Amniotic epithelial cell (primary cell): ENCODE measurements around the gene HES5.
"Not testable (repeated sequence)": the region's sequence is repeated elsewhere in the genome, so short reads cannot be mapped to it uniquely, and the experiment has no call there.

Experiments
- DNase-seq: peaks from one replicate; pipeline ENCODE4 v3.0.0-alpha.2; 2010; ENCODE audit warnings: low read depth

HES5 gene

DNA sequence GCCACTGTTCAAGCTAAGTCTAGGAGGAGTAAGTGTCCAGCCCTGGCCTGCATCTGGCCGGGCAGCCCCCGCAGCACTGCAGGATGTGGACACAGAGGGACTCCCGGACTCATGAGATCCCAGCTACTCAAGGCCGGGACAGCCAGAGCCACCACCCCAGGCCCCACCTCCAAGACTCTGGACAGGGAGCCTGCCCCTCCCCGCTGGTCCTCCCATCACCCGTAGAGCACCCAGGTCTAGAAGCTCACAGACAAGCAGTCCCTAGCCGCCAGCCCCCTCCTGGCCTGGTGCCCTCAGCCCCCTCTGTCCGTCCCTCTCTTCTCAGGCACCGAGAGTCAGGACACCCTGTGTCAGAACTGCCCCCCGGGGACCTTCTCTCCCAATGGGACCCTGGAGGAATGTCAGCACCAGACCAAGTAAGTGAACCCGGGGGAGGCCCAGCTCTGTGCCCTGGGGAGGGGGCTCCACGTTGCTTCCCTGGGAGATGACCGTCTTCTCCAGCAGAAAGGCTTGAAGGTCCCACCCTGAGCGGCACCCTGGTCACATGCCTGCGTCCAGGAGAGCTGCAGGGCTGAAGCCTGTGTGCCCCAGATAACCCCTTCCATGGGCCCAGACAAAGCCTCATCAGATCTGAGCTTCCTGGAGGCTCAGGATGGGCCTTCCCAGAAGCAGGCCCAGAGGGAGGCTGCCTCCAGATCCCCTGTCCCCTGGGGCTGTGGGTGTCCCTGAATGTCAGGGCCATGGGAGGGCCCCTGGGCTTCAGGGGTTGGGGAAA lies 30.4 kb upstream of the HES5 start:
- DNase-seq = no peak

DNA sequence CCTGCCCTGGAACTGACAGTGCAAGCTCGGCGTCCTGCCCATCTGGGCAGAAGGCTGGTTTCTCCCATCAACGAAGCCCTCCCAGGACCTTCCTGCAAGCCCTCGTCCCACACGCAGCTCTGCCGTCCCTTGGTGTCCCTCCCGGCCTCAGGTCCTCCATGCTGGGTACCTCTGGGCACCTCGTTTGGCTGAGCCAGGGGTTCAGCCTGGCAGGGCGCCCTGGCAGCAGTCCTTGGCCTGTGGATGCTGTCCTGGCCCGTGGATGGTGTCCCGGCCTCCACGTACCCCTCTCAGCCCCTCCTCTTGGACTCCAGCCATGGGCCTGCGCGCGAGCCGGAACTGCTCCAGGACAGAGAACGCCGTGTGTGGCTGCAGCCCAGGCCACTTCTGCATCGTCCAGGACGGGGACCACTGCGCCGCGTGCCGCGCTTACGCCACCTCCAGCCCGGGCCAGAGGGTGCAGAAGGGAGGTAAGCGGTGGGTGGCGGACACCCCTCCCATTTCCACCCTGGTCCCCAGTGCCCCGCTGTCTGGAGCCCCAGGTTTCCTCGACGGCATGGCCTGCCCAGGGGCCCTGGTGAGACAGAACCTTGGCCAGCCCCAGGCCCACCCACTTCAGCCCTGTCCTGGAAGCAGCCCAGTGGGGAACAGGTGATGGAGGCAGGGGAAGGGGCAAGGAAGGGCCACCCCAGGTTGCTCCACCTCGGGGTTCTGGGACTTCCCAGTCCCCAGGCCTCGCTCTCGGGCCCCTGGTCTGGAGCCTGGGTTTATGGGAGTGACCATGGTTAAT lies 29.6 kb upstream of the HES5 start:
- DNase-seq = no peak

GRCh38 chr1:2558861-2559260 lies 28.8 kb upstream of the HES5 start:
- DNase-seq = no peak

DNA sequence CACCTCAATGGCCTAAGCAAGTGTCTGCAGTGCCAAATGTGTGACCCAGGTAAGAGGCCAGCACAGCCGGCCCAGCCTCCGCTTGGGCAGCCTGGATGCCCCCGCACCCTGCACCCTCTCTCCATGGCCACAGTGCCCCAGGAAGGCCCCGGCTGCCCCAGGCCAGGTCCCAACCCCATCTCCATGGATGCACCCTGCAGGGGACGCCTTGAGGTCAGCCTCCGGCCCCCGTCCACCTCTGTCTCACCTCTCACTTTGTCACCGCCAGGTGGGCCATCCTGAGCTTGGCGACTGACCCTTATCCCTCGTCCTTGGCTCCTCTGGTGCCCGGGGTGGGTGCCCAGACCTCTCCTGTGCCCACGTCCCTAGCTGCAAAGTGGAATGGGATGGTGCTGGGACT lies 28.4 kb upstream of the HES5 start:
- DNase-seq = no peak

DNA sequence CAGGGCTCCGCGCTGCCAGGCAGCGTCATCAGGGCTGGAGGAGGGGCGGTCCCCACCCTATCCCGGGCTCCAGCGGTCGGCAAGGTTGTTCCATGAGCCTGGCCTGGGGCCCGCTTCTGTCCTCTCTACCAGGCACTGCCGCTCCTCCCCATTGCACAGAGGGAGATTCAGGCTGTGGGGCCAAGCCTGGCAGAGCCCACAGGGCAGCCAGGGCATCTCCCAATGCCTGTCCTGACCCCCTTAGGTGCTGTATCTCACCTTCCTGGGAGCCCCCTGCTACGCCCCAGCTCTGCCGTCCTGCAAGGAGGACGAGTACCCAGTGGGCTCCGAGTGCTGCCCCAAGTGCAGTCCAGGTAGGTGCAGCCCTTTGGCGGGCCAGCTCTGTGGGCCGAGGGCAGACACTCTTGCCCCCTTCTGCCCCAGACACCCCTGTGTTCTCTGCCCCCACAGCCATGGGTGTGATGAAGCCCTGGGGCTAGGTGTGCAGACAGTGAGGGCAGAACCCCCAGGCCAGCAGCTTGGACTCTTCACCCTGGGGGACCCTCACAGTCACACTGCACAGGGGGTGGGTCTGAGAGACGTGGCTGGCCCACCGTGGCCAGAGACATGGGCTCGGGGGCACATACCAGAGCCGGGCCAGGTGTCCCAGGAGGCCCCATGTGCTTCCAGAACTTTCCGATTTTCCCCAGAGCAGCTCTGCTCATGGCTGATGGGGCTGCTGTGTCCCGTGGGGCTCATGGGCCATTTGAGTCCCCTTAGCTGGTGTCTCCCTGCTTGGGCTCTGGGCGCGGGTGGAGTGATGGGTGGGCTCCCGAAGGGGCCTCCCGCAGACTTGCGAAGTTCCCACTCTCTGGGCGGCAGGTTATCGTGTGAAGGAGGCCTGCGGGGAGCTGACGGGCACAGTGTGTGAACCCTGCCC lies 27.7 kb upstream of the HES5 start:
- DNase-seq = no peak

DNA sequence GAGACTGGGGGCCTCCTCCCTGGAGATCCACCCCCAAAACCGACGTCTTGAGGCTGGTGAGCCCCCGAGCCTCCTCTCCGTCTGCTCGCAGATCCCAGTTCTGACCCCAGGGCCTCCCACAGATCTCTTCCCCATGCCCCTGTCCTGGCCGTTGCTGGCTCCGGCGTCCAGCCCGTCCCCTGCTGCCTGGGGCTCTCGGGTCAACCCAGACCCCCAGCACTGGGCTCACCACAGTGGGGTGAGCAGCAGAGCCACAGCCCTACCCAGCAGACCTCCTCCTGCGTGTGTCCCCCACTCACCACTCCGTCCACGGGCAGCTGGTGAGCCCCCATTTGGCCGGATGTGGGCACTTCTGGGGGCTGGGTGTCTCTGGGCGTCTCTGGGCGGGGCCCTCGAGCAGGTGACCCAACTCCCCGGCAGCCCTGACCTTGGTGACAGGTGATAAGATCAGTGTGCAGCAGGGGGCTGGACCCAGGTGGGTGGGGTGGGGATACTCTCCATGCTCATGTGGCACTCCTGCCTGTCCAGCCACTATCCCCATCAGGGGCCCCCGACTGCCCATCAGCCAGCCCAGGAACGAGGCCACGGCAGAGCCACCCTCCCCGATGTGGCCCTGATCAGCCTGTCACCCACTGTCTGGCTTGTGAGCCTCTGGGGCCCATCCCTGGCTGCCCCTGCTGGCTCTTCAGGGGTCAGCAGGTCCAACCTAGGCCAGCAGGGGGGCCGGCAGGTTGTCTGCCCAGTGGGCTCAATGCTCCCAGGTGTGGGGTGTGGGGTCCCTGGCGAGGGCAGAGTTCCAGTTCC lies 26.8 kb upstream of the HES5 start:
- no peak for DNase-seq

GRCh38 chr1:2556277-2556677 lies 26.2 kb upstream of the HES5 start, which contains the start of gene TNFRSF14:
Gene TNFRSF14 (plus strand): TSS chr1:2556371. CDS start chr1:2556665, 294 bp downstream.
- peak; percentile 16 for DNase-seq

DNA sequence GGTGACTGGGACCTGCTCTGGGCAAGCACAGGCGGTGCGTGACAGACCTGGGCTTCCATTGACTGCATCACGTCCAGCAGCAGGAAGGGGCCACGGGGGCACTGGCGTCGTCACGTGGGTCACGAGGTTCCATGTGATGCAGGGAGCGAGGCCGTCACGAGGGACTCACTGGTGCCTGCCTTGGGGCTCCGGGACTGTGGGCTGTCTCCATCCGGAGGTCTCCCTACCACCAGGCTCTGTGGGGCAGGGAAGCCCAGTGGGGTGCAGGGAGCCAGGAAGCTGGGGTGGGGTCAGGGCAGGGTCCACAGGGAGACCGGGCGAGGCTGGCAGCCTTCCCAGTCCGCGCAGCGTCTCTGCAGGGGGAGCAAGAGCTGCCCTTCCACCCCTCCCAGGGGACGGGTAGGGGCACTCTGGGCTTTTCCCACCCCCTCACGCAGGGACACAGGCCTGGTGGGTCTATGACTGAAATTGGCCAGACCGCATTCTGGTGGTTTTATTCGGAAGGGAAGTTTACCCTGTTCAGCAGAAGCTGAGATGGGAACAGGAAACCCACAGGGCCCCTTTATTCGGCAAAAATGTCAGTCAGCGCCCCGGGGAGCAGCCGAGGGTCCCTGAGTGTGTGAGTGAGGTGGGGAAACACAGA lies 25.7 kb upstream of the HES5 start:
- peak; percentile 10 for DNase-seq

GRCh38 chr1:2554621-2555387 lies 24.7 kb upstream of the HES5 start:
- no peak for DNase-seq

- no peak for DNase-seq
Measured at GRCh38 chr1:2553871-2554620, 24.0 kb upstream of the HES5 start.

DNA sequence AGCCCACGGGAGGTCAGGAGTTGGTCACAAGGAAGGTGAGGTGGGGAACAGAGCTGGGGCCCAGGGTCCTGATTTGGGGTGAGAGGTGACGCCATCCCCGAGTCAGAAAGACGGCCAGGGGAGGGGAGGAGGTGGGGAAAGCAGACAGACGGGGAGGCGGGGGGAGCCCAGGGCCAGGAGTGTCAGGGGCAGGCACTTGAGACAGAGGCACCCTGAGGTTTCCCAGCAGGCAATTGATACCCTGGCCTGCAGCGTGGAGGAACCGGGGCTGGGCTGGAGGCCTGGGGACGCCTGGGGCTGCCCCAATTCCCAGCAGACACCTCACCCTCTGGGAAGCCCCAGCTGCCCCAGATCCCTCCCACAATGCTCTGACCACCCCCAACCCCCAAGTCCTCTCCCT lies 23.0 kb upstream of the HES5 start:
- not testable (repeated sequence) for DNase-seq

DNA sequence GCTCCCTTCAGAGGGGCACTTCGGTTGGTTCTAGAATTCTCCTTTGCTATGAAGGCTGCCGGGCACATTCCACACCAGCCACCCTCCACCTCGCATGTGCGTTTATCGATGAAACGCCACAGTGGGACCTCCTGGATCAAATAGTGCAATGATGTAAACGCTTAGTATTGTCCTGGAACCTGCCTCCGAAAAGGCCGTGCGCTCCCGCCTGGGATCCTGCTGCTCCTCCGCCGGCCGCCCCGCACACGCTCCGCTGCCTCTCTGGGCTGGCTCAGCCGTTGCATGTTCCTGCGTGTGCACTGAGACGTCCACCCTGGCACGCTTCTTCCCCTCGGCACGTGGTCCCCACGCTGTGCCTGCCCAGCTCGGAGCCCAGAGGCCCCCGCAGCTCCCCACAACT lies 22.1 kb upstream of the HES5 start:
- DNase-seq = no peak

GRCh38 chr1:2551544-2551943 lies 21.5 kb upstream of the HES5 start:
- DNase-seq = not testable (repeated sequence)

GRCh38 chr1:2550309-2550861 lies 20.3 kb upstream of the HES5 start:
- not testable (repeated sequence) for DNase-seq

GRCh38 chr1:2549367-2550029 lies 19.4 kb upstream of the HES5 start:
- not testable (repeated sequence) for DNase-seq

GRCh38 chr1:2548068-2548589 lies 18.1 kb upstream of the HES5 start:
- DNase-seq = no peak

DNA sequence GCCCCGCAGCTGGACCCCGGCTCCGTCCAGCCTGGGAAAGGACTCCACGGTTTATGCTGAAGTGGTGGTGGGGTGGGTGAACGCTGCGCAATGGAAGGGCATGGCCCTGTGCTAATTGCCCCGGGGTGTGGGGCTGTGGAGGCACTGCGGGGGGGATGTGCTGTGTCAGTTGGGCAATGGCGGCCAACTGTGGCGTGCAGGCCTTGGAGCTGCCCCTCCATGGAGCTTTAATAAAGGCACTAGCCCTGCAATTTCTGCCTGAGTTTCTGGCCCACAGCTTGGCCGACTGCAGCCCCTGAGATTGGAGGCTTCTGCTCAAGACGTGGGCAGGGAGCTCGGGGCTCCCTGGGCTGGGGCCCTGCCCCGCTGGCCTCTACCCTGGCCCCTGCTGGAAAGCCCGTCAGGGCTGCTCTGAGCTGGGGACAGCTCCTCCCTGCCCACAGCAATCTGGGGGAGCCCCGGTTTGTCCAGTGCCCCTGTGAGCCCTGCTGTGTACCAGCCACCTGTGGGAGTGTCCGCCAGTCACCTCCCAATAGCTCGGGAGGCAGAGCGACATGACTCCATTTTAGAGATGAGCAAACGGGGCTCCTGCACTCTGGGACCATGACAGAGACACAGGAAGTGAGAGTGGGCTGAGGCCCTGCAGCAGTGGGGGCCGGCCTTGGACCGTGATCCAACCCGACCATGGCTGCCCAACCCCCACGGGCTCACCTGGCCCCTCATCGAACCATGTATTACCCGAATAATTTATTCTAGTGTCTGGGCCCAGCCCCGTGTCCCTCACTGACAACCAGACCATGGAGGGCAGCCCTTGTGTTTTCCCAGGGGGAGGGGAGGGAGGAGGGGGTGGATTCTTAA lies 17.4 kb upstream of the HES5 start:
- no peak for DNase-seq
